Cardiac fibroblast (primary cell): ENCODE data around the gene ABHD12.
"Not testable (repeated sequence)": the region's sequence is repeated elsewhere in the genome, so short reads cannot be mapped to it uniquely, and the experiment has no call there.

ENCODE experiments used
- DNase-seq, 2 donors: peaks; one replicate each; pipeline versions ENCODE4 v3.0.0 to v3.0.0-alpha.2; 2010; ENCODE audit warnings: low read depth in 2 of 2
- H3K4me3 ChIP-seq, 2 donors: replicated peaks in 1 of 2; 1 replicate in 1 of 2; 2 replicates in 1 of 2; pipeline ENCODE4 v1.5.1; 2011; ENCODE audit warnings: low read depth in 2 of 2, low read length in 2 of 2, mild to moderate bottlenecking in 2 of 2, moderate library complexity in 1 of 2
- CTCF ChIP-seq: IDR thresholded peaks from one replicate; pipeline ENCODE4 v1.5.1; 2011; ENCODE audit warnings: low read depth, mild to moderate bottlenecking, low read length, inconsistent platforms

Gene ABHD12

GRCh38 chr20:25316506-25317190 lies 74.0 kb downstream of the ABHD12 start:
- TF ChIP-seq CTCF = no peak
- DNase-seq = no peak
- H3K4me3 ChIP-seq = no peak overlapping the region

- DNase-seq = peak; percentile 30 to 47
- TF ChIP-seq CTCF = no peak
- no peak overlapping the region for H3K4me3 ChIP-seq
Observed at GRCh38 chr20:25315418-25316210, 75.0 kb downstream of the ABHD12 start.

- TF ChIP-seq CTCF = no peak
- H3K4me3 ChIP-seq = no peak overlapping the region
- no peak for DNase-seq
Observed at GRCh38 chr20:25314497-25315417, 75.9 kb downstream of the ABHD12 start.

- no peak overlapping the region for H3K4me3 ChIP-seq
- no peak for TF ChIP-seq CTCF
- no peak for DNase-seq
Observed at GRCh38 chr20:25313593-25313992, 77.0 kb downstream of the ABHD12 start.

- not testable (repeated sequence) for DNase-seq, H3K4me3 ChIP-seq
Observed at GRCh38 chr20:25312716-25313115, 77.9 kb downstream of the ABHD12 start.

- peak overlapping the region in 1 of 2 donors; percentile 7 for H3K4me3 ChIP-seq
- peak; percentile 51 to 63 for DNase-seq
- TF ChIP-seq CTCF = no peak
Observed at GRCh38 chr20:25310921-25311728, 79.5 kb downstream of the ABHD12 start.
